Nephron (organoid): ENCODE measurements around the gene MSANTD1.
"Not testable (repeated sequence)": the region's sequence is repeated elsewhere in the genome, so short reads cannot be mapped to it uniquely, and the experiment has no call there.

Source experiments
- H3K27ac Mint-ChIP-seq, 3 experiments: 2 replicates each; pipeline ENCODE4 v1.8.0; 2020; ENCODE audit warnings: mixed read lengths in 3 of 3, mild to moderate bottlenecking in 2 of 3, moderate library complexity in 1 of 3
- H3K27me3 Mint-ChIP-seq: 2 replicates; pipeline ENCODE4 v1.8.0; 2021; ENCODE audit warnings: low read depth, mild to moderate bottlenecking, moderate library complexity, mixed read lengths
- H3K36me3 Mint-ChIP-seq: 2 replicates; pipeline ENCODE4 v1.8.0; 2020; ENCODE audit warnings: low read depth, mixed read lengths
- H3K4me1 Mint-ChIP-seq: 2 replicates; pipeline ENCODE4 v1.8.0; 2020; ENCODE audit warnings: mixed read lengths
- H3K4me3 Mint-ChIP-seq, 3 experiments: 2 replicates each; pipeline ENCODE4 v1.8.0; 2020; ENCODE audit warnings: mild to moderate bottlenecking in 3 of 3, mixed read lengths in 3 of 3, moderate library complexity in 2 of 3
- H3K9me3 Mint-ChIP-seq: 2 replicates; pipeline ENCODE4 v1.8.0; 2020; ENCODE audit warnings: mixed read lengths
- TF ChIP-seq, protein P1 (sequence below), 3 experiments: fragments of 200-600 bp; sonication (generic); IDR thresholded peaks; one replicate each; pipeline ENCODE4 v1.5.0; 2021; ENCODE audit warnings: antibody characterized with exemption in 3 of 3; ENCODE audit not compliant: unreplicated experiment in 3 of 3

MSANTD1 gene

GRCh38 chr4:3299976-3300671, 51.2 kb downstream of the MSANTD1 start:
- Mint-ChIP-seq H3K9me3 (peaks cover 18% of the 10 kb centered on the region), H3K36me3 (peaks cover 38% of the 10 kb centered on the region)
- TF ChIP-seq, protein P1, sequence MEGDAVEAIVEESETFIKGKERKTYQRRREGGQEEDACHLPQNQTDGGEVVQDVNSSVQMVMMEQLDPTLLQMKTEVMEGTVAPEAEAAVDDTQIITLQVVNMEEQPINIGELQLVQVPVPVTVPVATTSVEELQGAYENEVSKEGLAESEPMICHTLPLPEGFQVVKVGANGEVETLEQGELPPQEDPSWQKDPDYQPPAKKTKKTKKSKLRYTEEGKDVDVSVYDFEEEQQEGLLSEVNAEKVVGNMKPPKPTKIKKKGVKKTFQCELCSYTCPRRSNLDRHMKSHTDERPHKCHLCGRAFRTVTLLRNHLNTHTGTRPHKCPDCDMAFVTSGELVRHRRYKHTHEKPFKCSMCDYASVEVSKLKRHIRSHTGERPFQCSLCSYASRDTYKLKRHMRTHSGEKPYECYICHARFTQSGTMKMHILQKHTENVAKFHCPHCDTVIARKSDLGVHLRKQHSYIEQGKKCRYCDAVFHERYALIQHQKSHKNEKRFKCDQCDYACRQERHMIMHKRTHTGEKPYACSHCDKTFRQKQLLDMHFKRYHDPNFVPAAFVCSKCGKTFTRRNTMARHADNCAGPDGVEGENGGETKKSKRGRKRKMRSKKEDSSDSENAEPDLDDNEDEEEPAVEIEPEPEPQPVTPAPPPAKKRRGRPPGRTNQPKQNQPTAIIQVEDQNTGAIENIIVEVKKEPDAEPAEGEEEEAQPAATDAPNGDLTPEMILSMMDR (IDR thresholded peaks at IDR 0.05; ENCODE audit: unreplicated experiment in 3 of 3) = no peak

GRCh38 chr4:3300882-3301281, 51.9 kb downstream of the MSANTD1 start:
- peaks cover 63% of the 10 kb centered on the region for H3K4me1 Mint-ChIP-seq
- H3K36me3 Mint-ChIP-seq = peaks cover 33% of the 10 kb centered on the region
- H3K27ac Mint-ChIP-seq, H3K4me3 Mint-ChIP-seq, H3K27me3 Mint-ChIP-seq: not testable (repeated sequence)
- H3K9me3 Mint-ChIP-seq = peaks cover 18% of the 10 kb centered on the region

More at GRCh38 chr4:3299976-3300671, 51.2 kb downstream of the MSANTD1 start:
- Mint-ChIP-seq H3K4me3 (no peak overlapping the region), H3K4me1 (peaks cover 56% of the 10 kb centered on the region), H3K27me3 (no peaks in the 10 kb centered on the region), H3K27ac (peak overlapping the region in 1 of 3 experiments; percentile 84)

- H3K4me3 Mint-ChIP-seq = no peak overlapping the region
- TF ChIP-seq, protein P1 (IDR thresholded peaks at IDR 0.05; ENCODE audit: unreplicated experiment in 3 of 3) = no peak
- peaks cover 25% of the 10 kb centered on the region for H3K36me3 Mint-ChIP-seq
- H3K4me1 Mint-ChIP-seq = peaks cover 68% of the 10 kb centered on the region
- no peaks in the 10 kb centered on the region for H3K27me3 Mint-ChIP-seq
- H3K9me3 Mint-ChIP-seq = peaks cover 16% of the 10 kb centered on the region
- peak overlapping the region in 1 of 3 experiments; percentile 23 for H3K27ac Mint-ChIP-seq
Observed at GRCh38 chr4:3301450-3302172, 52.7 kb downstream of the MSANTD1 start.

DNA sequence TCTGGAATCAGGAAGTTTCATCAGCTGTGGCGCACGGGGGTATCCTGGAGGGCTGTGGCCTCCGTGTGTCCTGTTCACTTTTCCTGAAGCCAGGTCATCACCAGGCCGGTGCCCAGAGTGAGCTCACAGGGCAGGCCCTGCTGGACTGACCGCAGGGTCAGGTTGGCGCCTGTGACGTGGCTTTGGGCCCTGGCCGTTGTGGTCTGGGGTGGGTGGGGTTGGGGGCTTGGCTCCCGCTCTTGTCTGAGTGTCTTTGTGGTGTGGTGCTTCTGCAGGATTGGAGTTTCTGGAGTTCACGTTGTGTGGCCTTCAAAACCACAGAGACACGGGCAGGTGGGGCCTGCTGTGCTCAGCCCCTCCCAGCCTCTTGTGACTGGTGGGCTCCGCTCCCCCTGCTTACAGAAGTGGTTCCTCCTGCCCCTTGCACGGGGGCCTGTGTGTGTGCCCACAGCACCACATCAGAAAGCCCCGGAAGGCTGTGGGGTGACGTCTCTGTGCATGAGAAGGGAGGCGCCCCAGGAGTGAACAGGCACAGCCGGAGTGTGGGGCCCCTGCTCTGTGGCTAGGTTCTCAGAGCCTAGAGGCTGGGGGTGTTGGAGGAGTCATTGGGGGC, 53.3 kb downstream of the MSANTD1 start:
- H3K36me3 Mint-ChIP-seq = peaks cover 21% of the 10 kb centered on the region
- TF ChIP-seq, protein P1 (IDR thresholded peaks at IDR 0.05; ENCODE audit: unreplicated experiment in 3 of 3) = no peak
- H3K27me3 Mint-ChIP-seq = no peaks in the 10 kb centered on the region
- H3K4me1 Mint-ChIP-seq = peaks cover 68% of the 10 kb centered on the region
- peak overlapping the region in 1 of 3 experiments; percentile 23 for H3K27ac Mint-ChIP-seq
- H3K4me3 Mint-ChIP-seq = no peak overlapping the region
- H3K9me3 Mint-ChIP-seq = peaks cover 16% of the 10 kb centered on the region

GRCh38 chr4:3302786-3303564, 54.0 kb downstream of the MSANTD1 start:
- Mint-ChIP-seq H3K27me3 (no peaks in the 10 kb centered on the region), H3K27ac (no peak overlapping the region), H3K4me1 (peaks cover 69% of the 10 kb centered on the region), H3K4me3 (no peak overlapping the region), H3K36me3 (peaks cover 14% of the 10 kb centered on the region), H3K9me3 (peaks cover 11% of the 10 kb centered on the region)
- TF ChIP-seq, protein P1 (IDR thresholded peaks at IDR 0.05; ENCODE audit: unreplicated experiment in 3 of 3) = no peak

DNA sequence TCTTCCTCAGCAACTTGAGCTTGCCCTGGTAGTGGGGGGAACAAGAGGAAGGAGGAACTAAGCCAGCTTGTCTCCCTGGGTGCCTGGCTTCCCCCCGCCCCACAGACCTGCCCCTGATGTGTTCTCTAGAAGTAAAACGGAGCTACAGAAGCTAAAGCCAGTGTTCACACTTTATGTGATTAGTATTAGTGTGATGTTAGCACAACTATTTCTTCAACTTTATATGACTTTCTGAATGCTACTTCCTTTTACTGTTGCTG, 54.5 kb downstream of the MSANTD1 start:
- peaks cover 7% of the 10 kb centered on the region for H3K9me3 Mint-ChIP-seq
- no peak overlapping the region for H3K4me3 Mint-ChIP-seq
- peaks cover 74% of the 10 kb centered on the region for H3K4me1 Mint-ChIP-seq
- no peaks in the 10 kb centered on the region for H3K27me3 Mint-ChIP-seq
- peaks cover 9% of the 10 kb centered on the region for H3K36me3 Mint-ChIP-seq
- TF ChIP-seq, protein P1 (IDR thresholded peaks at IDR 0.05; ENCODE audit: unreplicated experiment in 3 of 3) = no peak
- H3K27ac Mint-ChIP-seq = peak overlapping the region in 2 of 3 experiments; percentile 32 to 48
